ENCODE data around the gene ARHGAP29. TPM values are rescaled to one million over a fixed set of nuclear protein-coding genes. Genes with fewer than 3 reads are reported as not detected.

Gene ARHGAP29
- total and polyA plus RNA-seq, 2 of the 8 experiments (the other 6 are each of a cell fraction or from before 2014, with no cell fraction given) = 0.57 to 3.2 TPM

GRCh38 chr1:94126651-94127050 is 110.7 kb downstream of the ARHGAP29 start (continued):
- TF ChIP-seq BCL11A (IDR thresholded peaks at IDR 0.05; ENCODE audit: low read depth in 2 of 2, low read length in 2 of 2) (no peak), ASH2L (IDR thresholded peaks at IDR 0.05; ENCODE audit: low read length) (no peak), POLR2AphosphoS5 (IDR thresholded peaks at IDR 0.05; ENCODE audit: low read depth, low read length) (no peak), SUZ12 (IDR thresholded peaks at IDR 0.05; ENCODE audit: low read length) (no peak), E2F6 (IDR thresholded peaks at IDR 0.05) (no peak)
